ENCODE measurements around the gene IQSEC2. TPM values are rescaled to one million over a fixed set of nuclear protein-coding genes. Genes with fewer than 3 reads are reported as not detected.
A peak's percentile ranks its signal among the peaks of the same experiment; 100 is the strongest.

The IQSEC2 gene
- total RNA-seq, 1 donor from 2014 or later, result 4.5 TPM

DNA sequence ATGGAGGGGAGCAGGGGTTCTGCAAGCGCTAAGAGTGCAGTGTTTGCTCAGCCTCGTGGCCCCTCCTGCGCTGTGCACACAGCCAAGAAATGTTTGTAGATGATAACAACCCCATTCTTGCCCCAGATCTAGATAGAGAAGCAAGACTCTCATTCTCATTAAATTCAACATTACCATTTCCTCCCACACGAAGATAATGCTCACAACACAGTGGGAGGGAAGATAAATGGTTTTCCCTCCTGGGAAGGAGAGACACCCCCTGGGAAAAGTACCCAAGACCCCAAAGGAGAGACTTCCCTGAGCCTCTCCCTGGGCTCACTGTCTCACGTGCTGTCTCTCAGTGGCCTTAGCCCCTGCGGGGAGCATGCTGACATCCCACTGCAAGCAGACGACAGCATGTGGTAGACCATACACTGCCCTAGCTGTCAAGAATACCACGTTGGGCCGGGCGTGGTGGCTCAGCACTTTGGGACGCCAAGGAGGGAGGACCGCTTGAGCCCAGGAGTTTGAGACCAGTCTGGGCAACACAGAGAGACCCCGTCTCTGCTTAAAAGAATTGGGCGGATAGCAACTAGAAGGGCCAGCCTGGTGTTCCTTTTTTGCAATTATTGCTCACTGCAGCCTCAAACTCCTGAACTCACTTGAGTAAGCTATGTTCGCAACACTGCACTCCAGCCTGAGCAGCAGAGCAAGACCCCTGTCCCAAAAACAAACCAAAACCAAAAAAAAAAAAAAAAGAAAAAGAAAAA, 34.9 kb upstream of the IQSEC2 start:
- DNase-seq (ENCODE audit: low read depth), result no peak
- no peak overlapping the region for H3K4me3 ChIP-seq (ENCODE audit: low read depth, low read length)
- TF ChIP-seq, protein P1, sequence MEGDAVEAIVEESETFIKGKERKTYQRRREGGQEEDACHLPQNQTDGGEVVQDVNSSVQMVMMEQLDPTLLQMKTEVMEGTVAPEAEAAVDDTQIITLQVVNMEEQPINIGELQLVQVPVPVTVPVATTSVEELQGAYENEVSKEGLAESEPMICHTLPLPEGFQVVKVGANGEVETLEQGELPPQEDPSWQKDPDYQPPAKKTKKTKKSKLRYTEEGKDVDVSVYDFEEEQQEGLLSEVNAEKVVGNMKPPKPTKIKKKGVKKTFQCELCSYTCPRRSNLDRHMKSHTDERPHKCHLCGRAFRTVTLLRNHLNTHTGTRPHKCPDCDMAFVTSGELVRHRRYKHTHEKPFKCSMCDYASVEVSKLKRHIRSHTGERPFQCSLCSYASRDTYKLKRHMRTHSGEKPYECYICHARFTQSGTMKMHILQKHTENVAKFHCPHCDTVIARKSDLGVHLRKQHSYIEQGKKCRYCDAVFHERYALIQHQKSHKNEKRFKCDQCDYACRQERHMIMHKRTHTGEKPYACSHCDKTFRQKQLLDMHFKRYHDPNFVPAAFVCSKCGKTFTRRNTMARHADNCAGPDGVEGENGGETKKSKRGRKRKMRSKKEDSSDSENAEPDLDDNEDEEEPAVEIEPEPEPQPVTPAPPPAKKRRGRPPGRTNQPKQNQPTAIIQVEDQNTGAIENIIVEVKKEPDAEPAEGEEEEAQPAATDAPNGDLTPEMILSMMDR (conservative IDR thresholded peaks at IDR 0.05; ENCODE audit: low read depth, low read length), result no peak

DNA sequence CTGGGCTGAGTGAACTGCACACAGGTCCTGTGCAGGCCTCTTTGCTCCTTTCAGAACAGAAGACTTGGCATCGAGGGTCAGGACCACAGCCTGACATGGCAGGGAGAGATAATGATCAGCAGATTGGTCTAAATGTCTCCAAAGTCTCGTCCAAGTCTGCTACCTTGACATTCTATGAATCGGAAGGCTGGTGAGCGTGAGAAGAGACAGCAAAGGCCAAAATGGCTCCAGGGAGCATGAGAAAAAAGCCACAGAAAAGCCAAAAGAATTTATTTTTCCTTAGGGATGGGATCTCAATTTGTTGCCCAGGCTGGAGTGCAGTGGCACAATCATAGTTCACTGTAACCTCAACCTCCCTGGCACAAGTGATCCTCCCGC, 32.3 kb upstream of the IQSEC2 start:
- DNase-seq (ENCODE audit: low read depth), result no peak
- H3K4me3 ChIP-seq (ENCODE audit: low read depth, low read length), result no peak overlapping the region
- TF ChIP-seq, protein P1 (conservative IDR thresholded peaks at IDR 0.05; ENCODE audit: low read depth, low read length), result no peak

DNA sequence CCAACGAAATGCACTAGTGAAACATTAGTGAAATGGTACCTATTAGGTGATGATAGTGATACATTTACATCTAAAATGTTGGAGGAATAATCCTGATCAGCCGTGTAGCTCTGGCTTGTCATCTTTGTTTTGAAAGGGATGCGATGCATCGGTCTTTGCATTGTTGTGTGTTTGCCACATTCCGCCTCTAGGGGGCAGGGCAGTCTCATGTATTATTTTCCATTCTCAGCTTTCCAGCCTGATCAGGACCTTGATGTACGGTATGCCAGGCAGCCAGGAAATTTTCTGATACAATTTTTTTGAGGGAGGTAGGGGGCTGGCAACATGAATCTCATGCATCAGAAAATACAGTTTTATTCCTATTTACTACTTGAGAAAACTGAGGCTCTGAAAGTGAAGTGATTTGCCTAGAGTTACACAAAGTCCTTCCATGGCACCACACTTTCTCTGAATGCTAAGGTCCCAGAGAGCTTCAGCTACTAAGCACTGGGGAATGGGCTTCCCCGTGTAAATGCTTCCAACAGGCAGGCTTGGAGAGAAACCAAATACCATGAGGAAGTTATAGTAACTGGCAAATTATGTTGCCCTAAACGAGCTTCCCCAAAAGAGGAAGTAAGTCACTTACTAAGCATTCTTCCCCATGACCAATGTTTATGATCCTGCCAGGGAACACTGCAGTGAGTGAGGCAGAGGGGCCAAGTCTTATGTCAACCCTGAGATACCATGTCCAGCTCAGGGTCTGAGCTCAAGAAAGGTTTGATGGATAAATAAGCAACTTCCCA, 31.8 kb upstream of the IQSEC2 start:
- DNase-seq (ENCODE audit: low read depth), result no peak
- TF ChIP-seq, protein P1 (conservative IDR thresholded peaks at IDR 0.05; ENCODE audit: low read depth, low read length), result peak; percentile 69
- no peak overlapping the region for H3K4me3 ChIP-seq (ENCODE audit: low read depth, low read length)

DNA sequence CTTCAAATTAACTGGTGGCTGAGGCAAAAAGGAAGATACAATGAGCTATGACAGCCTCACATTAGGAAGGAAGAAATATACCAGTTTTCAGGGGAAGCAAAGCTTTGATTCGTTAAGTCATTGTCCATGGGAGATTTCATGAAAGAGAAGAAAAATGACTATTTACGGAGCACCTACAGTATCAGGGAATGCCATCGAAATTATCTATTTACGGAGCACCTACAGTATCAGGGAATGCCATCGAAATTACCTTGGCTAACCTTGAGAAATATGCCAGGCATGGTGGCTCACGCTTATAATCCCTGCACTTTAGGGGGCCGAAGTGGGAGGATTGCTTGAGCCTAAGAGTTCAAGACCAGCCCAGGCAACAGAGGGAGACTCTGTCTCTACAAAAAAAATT, 28.5 kb upstream of the IQSEC2 start:
- TF ChIP-seq, protein P1 (conservative IDR thresholded peaks at IDR 0.05; ENCODE audit: low read depth, low read length), result no peak
- DNase-seq (ENCODE audit: low read depth), result no peak
- no peak overlapping the region for H3K4me3 ChIP-seq (ENCODE audit: low read depth, low read length)

DNA sequence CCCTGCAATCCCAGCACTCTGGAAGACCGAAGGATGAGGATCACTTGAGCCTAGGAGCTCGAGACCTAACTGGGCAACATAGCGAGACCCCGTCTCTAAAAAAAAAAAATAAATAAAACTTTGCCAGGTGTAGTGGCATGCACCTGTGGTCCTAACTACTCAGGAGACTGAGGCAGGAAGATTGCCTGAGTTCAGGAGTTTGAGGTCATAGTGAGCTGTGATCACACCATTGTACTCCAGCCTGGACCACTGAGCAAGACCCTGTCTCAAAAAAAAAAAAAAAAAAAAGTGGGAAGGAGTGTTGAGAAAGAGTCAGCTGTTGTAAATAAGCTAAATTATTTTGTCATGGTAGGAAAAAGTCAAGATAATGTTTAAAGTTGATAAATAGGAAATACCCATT, 27.5 kb upstream of the IQSEC2 start:
- no peak overlapping the region for H3K4me3 ChIP-seq (ENCODE audit: low read depth, low read length)
- no peak for DNase-seq (ENCODE audit: low read depth)
- TF ChIP-seq, protein P1 (conservative IDR thresholded peaks at IDR 0.05; ENCODE audit: low read depth, low read length), result no peak

DNA sequence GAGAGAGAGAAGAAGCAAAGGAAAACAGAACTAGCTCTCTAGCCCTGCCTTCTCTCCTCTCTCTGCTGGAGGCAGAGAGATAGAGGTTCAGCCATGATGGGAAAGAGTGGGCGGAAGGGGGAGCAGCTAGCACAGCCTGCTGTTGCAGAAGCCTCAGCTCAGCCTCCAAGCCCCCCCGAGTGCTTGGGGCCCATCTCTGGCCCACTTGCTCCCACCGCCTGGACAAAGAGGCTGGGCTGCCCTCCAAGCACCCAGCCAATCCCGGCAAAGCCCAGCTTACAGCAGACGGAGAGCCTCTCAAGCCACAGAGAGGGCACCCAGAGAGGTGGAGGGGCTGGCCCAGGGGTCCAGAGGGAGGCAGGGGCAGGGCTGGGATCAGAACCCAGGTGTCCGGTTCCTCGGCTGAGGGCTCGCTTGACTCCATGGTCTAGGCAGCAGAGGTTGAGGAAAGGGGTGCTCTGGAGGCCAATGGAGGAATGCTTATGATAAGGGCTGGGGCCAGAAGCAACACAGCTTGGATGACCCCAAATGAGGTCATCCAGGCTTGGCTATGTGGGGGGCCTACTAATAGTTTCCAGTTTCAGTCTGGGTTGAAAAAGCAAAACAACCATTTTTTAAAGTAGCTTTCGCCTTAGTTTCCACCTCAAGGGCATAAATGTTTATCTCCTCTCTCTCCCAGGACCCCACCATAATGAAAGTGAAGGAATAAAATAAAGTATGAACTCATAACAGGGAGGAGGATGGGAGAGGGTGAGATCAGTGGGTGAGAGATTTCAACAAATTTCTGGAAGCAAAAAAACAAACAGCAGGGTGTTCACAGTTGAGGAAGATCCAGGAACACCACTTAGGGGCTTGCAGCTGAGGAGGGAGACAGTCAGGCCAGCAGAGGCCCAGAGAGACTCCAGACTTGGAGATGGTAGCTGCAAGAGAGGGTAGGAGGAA, 24.9 kb upstream of the IQSEC2 start:
- no peak for DNase-seq (ENCODE audit: low read depth)
- TF ChIP-seq, protein P1 (conservative IDR thresholded peaks at IDR 0.05; ENCODE audit: low read depth, low read length), result no peak
- no peak overlapping the region for H3K4me3 ChIP-seq (ENCODE audit: low read depth, low read length)
